Activated CD8-positive, alpha-beta memory T cell treated with anti-CD3 and anti-CD28 coated beads, Interleukin-2, amount 10 ng/mL, durations not matched to agents 7 days and 5 days (primary cell): ENCODE results near the gene TPD52L2. TPM values are rescaled to one million over a fixed set of nuclear protein-coding genes. Genes with fewer than 3 reads are reported as not detected.
"Not testable (repeated sequence)": the region's sequence is repeated elsewhere in the genome, so short reads cannot be mapped to it uniquely, and the experiment has no call there.

Experiments
- ATAC-seq: fragments of 150-1000 bp; cut with Tn5 transposase; one replicate; pipeline ENCODE4 v1.10.0; 2021; ENCODE audit warnings: moderate library complexity
- CTCF ChIA-PET: fragments of 350-600 bp; sonication (Branson Sonifier 250); formaldehyde crosslinking; loops from one replicate; lab custom pipeline; 2021; ENCODE audit warnings: antibody characterized with exemption; lab: Charles Lee
- DNase-seq: peaks from one replicate; pipeline ENCODE4 v3.0.0-alpha.2; 2020
- H3K27ac Mint-ChIP-seq: one replicate; pipeline ENCODE4 v1.8.0; 2021; ENCODE audit warnings: mild to moderate bottlenecking, mixed read lengths
- H3K27me3 Mint-ChIP-seq: one replicate; pipeline ENCODE4 v1.8.0; 2021; ENCODE audit warnings: mixed read lengths
- H3K36me3 Mint-ChIP-seq: one replicate; pipeline ENCODE4 v1.8.0; 2021; ENCODE audit warnings: mild to moderate bottlenecking, mixed read lengths
- H3K4me1 Mint-ChIP-seq: one replicate; pipeline ENCODE4 v1.8.0; 2021; ENCODE audit warnings: mixed read lengths
- H3K4me3 Mint-ChIP-seq: one replicate; pipeline ENCODE4 v1.8.0; 2021; ENCODE audit warnings: mild to moderate bottlenecking, moderate library complexity, mixed read lengths
- H3K9me3 Mint-ChIP-seq: one replicate; pipeline ENCODE4 v1.8.0; 2022; ENCODE audit warnings: low read depth, mixed read lengths
- total RNA-seq, 2 experiments: library from RNA; stranded (reverse); gene quantifications; one replicate each; pipeline ENCODE4 v1.2.3, GENCODE V29; 2021

TPD52L2 gene
- total RNA-seq, 2 experiments from 2014 or later, result 33.5 to 46.2 TPM

GRCh38 chr20:63913768-63914167, 48.7 kb downstream of the TPD52L2 start:
- CTCF ChIA-PET, result interaction anchor here (0.7 to 0.9 kb wide), 2 partner anchors 148 to 149 kb away, joined by 3 read pairs; no protein-coding TSS in a partner anchor
- DNase-seq, result no peak
- H3K27me3 Mint-ChIP-seq, result no peaks in the 10 kb centered on the region
- ATAC-seq, result no peak
- H3K4me1 Mint-ChIP-seq, result peaks cover 21% of the 10 kb centered on the region
- no peak overlapping the region for H3K4me3 Mint-ChIP-seq
- H3K27ac Mint-ChIP-seq, result no peak overlapping the region
- H3K9me3 Mint-ChIP-seq, result no peaks in the 10 kb centered on the region
- H3K36me3 Mint-ChIP-seq, result peaks cover 27% of the 10 kb centered on the region

DNA sequence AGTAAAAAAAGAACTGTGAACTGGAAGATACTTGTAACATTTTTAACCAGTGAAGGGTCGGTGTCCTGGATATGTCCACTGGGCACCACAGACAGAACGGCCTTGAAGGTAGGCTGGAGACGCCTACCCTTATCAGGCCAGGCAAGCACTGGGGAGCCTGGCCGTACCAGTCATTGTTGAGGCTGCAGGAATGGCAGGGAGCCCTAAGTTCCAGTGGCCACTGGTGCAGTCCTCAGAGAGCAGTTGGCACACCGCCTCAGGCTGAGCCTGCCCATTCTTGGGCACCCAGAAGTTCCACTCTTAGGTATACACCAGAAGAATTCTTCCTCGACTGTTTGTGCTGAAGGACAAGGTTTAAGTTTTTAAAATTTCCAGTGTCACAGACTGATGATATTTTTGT, 50.4 kb downstream of the TPD52L2 start:
- H3K4me1 Mint-ChIP-seq, result peaks cover 13% of the 10 kb centered on the region
- ATAC-seq (no peak), DNase-seq (no peak)
- H3K4me3 Mint-ChIP-seq, result no peak overlapping the region
- H3K9me3 Mint-ChIP-seq, result no peaks in the 10 kb centered on the region
- no peaks in the 10 kb centered on the region for H3K27me3 Mint-ChIP-seq
- CTCF ChIA-PET, result interaction anchor here (0.6 kb wide), 1 partner anchor 338 kb away, joined by 3 read pairs; no protein-coding TSS in a partner anchor
- H3K36me3 Mint-ChIP-seq, result peaks cover 25% of the 10 kb centered on the region
- no peak overlapping the region for H3K27ac Mint-ChIP-seq

DNA sequence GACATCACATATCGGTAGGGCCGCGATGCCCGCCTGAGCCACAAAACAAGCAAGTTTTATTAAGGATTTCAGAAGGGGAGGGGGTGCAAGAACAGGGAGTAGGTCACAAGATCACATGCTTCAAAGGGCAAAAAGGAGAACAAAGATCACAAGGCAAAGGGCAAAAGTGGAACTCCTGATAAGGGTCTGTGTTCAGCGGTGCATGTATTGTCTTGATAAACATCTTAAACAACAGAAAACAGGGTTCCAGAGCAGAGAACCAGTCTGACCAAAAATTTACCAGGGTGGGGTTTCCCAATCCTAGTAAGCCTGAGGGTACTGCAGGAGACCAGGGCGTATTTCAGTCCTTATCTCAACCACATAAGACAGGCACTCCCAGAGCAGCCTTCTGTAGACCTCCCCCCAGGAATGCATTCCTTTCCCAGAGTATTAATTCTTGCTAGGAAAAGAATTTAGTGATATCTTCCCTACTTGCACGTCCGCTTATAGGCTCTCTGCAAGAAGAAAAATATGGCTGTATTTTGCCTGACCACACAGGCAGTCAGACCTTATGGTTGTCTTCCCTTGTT, 51.4 kb downstream of the TPD52L2 start:
- CTCF ChIA-PET, DNase-seq, ATAC-seq, H3K4me3 Mint-ChIP-seq, H3K27ac Mint-ChIP-seq, H3K27me3 Mint-ChIP-seq, H3K4me1 Mint-ChIP-seq, H3K9me3 Mint-ChIP-seq: not testable (repeated sequence)
- peaks cover 25% of the 10 kb centered on the region for H3K36me3 Mint-ChIP-seq

DNA sequence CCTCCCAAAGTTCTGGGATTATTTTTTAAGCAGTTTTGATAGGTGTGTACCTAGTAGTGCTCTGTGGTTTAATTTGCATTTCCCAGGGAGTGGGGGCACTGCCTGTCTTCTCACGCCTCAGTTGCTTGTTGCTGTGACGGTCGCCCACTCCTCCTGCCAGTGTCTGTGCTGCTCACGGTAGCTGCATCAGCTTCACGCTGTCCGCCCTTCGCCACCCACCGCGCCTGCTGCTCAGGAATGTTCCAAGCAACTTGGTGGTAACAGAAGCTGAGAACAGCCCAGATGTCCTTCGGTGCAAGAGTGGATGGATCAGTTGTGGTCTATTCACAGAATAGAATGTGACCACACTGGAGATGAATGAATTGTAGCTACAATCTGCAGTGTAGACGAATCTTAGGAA, 52.7 kb downstream of the TPD52L2 start:
- Mint-ChIP-seq H3K27ac (no peak overlapping the region), H3K27me3 (no peaks in the 10 kb centered on the region), H3K9me3 (no peaks in the 10 kb centered on the region), H3K36me3 (peaks cover 25% of the 10 kb centered on the region), H3K4me1 (peaks cover 5% of the 10 kb centered on the region), H3K4me3 (no peak overlapping the region)
- ATAC-seq (no peak), DNase-seq (no peak)
- CTCF ChIA-PET, result interaction anchor here (1.3 kb wide), 1 partner anchor 19 kb away, joined by 4 read pairs; no protein-coding TSS in a partner anchor

DNA sequence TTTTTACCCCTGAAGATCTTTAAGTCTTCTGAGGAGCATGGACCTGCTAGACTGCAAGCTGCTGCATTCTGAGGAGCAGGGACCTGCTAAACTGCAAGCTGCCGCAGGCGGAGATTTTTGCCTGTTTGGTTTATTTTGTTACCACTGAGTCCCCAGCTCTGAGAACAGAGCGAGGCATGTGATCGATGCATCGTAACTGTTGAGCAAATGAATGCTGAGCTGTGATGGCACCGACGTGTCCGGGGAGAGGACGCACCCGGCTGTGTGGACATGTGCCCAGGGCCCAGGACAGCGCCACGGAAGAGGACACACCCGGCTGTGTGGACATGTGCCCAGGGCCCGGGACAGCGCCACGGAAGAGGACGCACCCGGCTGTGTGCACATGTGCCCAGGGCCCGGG, 54.1 kb downstream of the TPD52L2 start:
- H3K4me1 Mint-ChIP-seq, result peaks cover 7% of the 10 kb centered on the region
- no peaks in the 10 kb centered on the region for H3K27me3 Mint-ChIP-seq
- no peak for DNase-seq
- no peak for ATAC-seq
- H3K4me3 Mint-ChIP-seq, result no peak overlapping the region
- no peaks in the 10 kb centered on the region for H3K9me3 Mint-ChIP-seq
- peaks cover 21% of the 10 kb centered on the region for H3K36me3 Mint-ChIP-seq
- CTCF ChIA-PET, result interaction anchor here (0.8 kb wide), 1 partner anchor 13 kb away, joined by 3 read pairs; no protein-coding TSS in a partner anchor
- no peak overlapping the region for H3K27ac Mint-ChIP-seq

GRCh38 chr20:63920226-63920625, 55.2 kb downstream of the TPD52L2 start:
- H3K4me1 Mint-ChIP-seq, result peaks cover 7% of the 10 kb centered on the region
- CTCF ChIA-PET, result no interaction called here
- H3K27ac Mint-ChIP-seq, result no peak overlapping the region
- DNase-seq, result no peak
- H3K27me3 Mint-ChIP-seq, result no peaks in the 10 kb centered on the region
- peaks cover 18% of the 10 kb centered on the region for H3K36me3 Mint-ChIP-seq
- ATAC-seq, result no peak
- H3K4me3 Mint-ChIP-seq, result no peak overlapping the region
- H3K9me3 Mint-ChIP-seq, result no peaks in the 10 kb centered on the region

GRCh38 chr20:63923651-63924050, 58.6 kb downstream of the TPD52L2 start:
- H3K27ac Mint-ChIP-seq, result no peak overlapping the region

GRCh38 chr20:63924241-63924640, 59.2 kb downstream of the TPD52L2 start:
- Mint-ChIP-seq H3K4me1 (peaks cover 7% of the 10 kb centered on the region), H3K27me3 (no peaks in the 10 kb centered on the region), H3K27ac (no peak overlapping the region), H3K9me3 (no peaks in the 10 kb centered on the region), H3K36me3 (peaks cover 14% of the 10 kb centered on the region), H3K4me3 (no peak overlapping the region)
- ATAC-seq (no peak), DNase-seq (no peak)
- CTCF ChIA-PET, result interaction anchor here (0.6 to 1.1 kb wide), 2 partner anchors 12 to 13 kb away, joined by 3 read pairs; no protein-coding TSS in a partner anchor

More at GRCh38 chr20:63923651-63924050, 58.6 kb downstream of the TPD52L2 start:
- no peaks in the 10 kb centered on the region for H3K27me3 Mint-ChIP-seq
- no peak overlapping the region for H3K4me3 Mint-ChIP-seq
- CTCF ChIA-PET, result interaction anchor here (1.2 kb wide), 1 partner anchor 14 kb away, joined by 6 read pairs; no protein-coding TSS in a partner anchor
- H3K9me3 Mint-ChIP-seq, result no peaks in the 10 kb centered on the region
- DNase-seq (no peak), ATAC-seq (no peak)
- H3K4me1 Mint-ChIP-seq, result peaks cover 7% of the 10 kb centered on the region
- peaks cover 10% of the 10 kb centered on the region for H3K36me3 Mint-ChIP-seq

- CTCF ChIA-PET, result interaction anchor here (3.2 kb wide), 1 partner anchor 16 kb away, joined by 8 read pairs; no protein-coding TSS in a partner anchor
- peaks cover 7% of the 10 kb centered on the region for H3K4me1 Mint-ChIP-seq
- ATAC-seq (no peak), DNase-seq (no peak)
- no peaks in the 10 kb centered on the region for H3K9me3 Mint-ChIP-seq
- peaks cover 25% of the 10 kb centered on the region for H3K36me3 Mint-ChIP-seq
- no peaks in the 10 kb centered on the region for H3K27me3 Mint-ChIP-seq
- no peak overlapping the region for H3K27ac Mint-ChIP-seq
- H3K4me3 Mint-ChIP-seq, result no peak overlapping the region
These were observed 61.2 kb downstream of the TPD52L2 start for GRCh38 chr20:63926298-63926697.

GRCh38 chr20:63929071-63929470, 64.0 kb downstream of the TPD52L2 start:
- Mint-ChIP-seq H3K27me3 (no peaks in the 10 kb centered on the region), H3K9me3 (no peaks in the 10 kb centered on the region), H3K27ac (no peak overlapping the region), H3K4me1 (peaks cover 2% of the 10 kb centered on the region), H3K36me3 (peaks cover 38% of the 10 kb centered on the region), H3K4me3 (no peak overlapping the region)
- CTCF ChIA-PET, result interaction anchor here (0.7 kb wide), 1 partner anchor 391 kb away, joined by 3 read pairs; no protein-coding TSS in a partner anchor
- DNase-seq (no peak), ATAC-seq (no peak)

DNA sequence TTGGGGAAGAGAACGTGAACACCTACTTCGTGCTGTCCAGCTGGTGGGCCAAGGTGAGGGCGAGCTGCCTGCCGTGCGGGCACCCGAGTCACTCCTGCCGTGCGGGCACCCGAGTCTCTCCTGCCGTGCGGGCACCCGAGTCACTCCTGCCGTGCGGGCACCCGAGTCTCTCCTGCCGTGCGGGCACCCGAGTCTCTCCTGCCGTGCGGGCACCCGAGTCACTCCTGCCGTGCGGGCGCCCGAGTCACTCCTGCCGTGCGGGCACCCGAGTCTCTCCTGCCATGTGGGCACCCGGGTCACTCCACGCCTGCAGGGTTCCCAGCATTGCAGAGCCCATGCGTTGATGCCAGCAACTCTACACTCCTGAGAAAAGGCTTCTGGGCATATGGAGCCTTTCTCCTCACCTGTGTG, 64.4 kb downstream of the TPD52L2 start:
- ATAC-seq, H3K4me1 Mint-ChIP-seq, CTCF ChIA-PET, H3K27ac Mint-ChIP-seq, H3K9me3 Mint-ChIP-seq, DNase-seq, H3K4me3 Mint-ChIP-seq, H3K27me3 Mint-ChIP-seq: not testable (repeated sequence)
- H3K36me3 Mint-ChIP-seq, result peaks cover 38% of the 10 kb centered on the region

- Mint-ChIP-seq H3K27ac (no peak overlapping the region), H3K9me3 (no peaks in the 10 kb centered on the region), H3K36me3 (peaks cover 43% of the 10 kb centered on the region), H3K27me3 (no peaks in the 10 kb centered on the region), H3K4me1 (peaks cover 2% of the 10 kb centered on the region), H3K4me3 (no peak overlapping the region)
- CTCF ChIA-PET, result interaction anchor here (1.0 to 1.5 kb wide), 2 partner anchors 12 to 29 kb away, joined by 3 read pairs; no protein-coding TSS in a partner anchor
- DNase-seq (no peak), ATAC-seq (no peak)
These were observed 66.0 kb downstream of the TPD52L2 start for GRCh38 chr20:63930971-63931553.

DNA sequence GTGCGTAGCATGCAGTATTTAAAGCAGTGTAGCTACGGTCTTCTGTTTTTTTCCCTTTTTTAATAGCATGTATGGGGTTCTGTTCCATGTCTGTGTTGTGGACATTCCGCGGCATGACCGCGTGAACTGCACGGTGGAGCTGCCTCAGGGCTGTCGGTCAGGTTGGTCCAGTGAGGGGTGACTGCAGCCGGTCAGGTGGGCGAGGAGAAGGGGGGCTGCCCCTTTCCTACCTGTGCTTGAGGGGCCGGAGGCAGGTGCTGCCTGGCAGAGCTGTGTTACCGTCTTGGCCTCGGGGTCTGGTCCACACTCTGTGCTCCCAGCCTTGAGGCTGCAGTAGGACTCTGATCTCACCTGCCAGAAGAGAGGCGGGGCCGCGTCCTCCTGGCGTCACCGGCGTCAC, 66.7 kb downstream of the TPD52L2 start:
- Mint-ChIP-seq H3K4me1 (peaks cover 2% of the 10 kb centered on the region), H3K27ac (no peak overlapping the region), H3K27me3 (no peaks in the 10 kb centered on the region), H3K4me3 (no peak overlapping the region), H3K9me3 (no peaks in the 10 kb centered on the region), H3K36me3 (peaks cover 45% of the 10 kb centered on the region)
- CTCF ChIA-PET, result interaction anchor here (1.0 to 1.5 kb wide), 2 partner anchors 13 to 30 kb away, joined by 3 read pairs; no protein-coding TSS in a partner anchor
- DNase-seq (no peak), ATAC-seq (no peak)
